ENCODE measurements around the gene TCF25.

TCF25 gene

GRCh38 chr16:89923640-89924296 is 50.4 kb downstream of the TCF25 start:
- peaks cover 16% of the 10 kb centered on the region for H3K4me1 ChIP-seq (ENCODE audit: control insufficient read depth, insufficient read depth, low read length)
- TF ChIP-seq ZNF398 (tag by site-specific recombination; IDR thresholded peaks at IDR 0.05) (0 out of 2 replicates have a peak, but pooled peaks have one; percentile 19), GLIS2 (tag by site-specific recombination; IDR thresholded peaks at IDR 0.05) (peak; percentile 41; the same call in 1 of the 2 replicates), PATZ1 (tag by site-specific recombination; IDR thresholded peaks at IDR 0.05) (0 out of 2 replicates have a peak, but pooled peaks have one; percentile 24), KLF7 (tag by site-specific recombination; IDR thresholded peaks at IDR 0.05; ENCODE audit: borderline replicate concordance) (peak; percentile 35; the same call in 1 of the 2 replicates), ZNF677 (tag by site-specific recombination; IDR thresholded peaks at IDR 0.05) (no peak), HIC1 (tag by site-specific recombination; IDR thresholded peaks at IDR 0.05) (no peak)
- CTCF ChIA-PET = interaction anchor here (0.6 to 2.7 kb wide), 2 partner anchors 14 to 218 kb away, joined by 4 to 16 read pairs; no protein-coding TSS in a partner anchor
- no peaks in the 10 kb centered on the region for H3K36me3 ChIP-seq (ENCODE audit: control insufficient read depth in 2 of 2, insufficient read depth in 1 of 2, low read length in 2 of 2)
- no peaks in the 10 kb centered on the region for H3K9me3 ChIP-seq (ENCODE audit: control insufficient read depth, insufficient read depth, low read depth, low read length)
- H3K4me3 ChIP-seq (ENCODE audit: low read depth, low read length) = peak overlapping the region; percentile 38
- H3K27ac ChIP-seq (ENCODE audit: extremely low read depth, low read depth, low read length) = no peak overlapping the region; the same call in 1 of the 2 replicates
- POLR2A ChIA-PET = interaction anchor here (0.8 to 2.5 kb wide), 12 partner anchors 8 to 50 kb away, joined by 3 to 32 read pairs (median 6); partner anchors contain the start of gene TCF25

- H3K9me3 ChIP-seq (ENCODE audit: control insufficient read depth, insufficient read depth, low read depth, low read length) = no peaks in the 10 kb centered on the region
- CTCF ChIA-PET = interaction anchor here (0.6 to 1.0 kb wide), 2 partner anchors 26 to 219 kb away, joined by 4 to 5 read pairs; no protein-coding TSS in a partner anchor
- H3K36me3 ChIP-seq (ENCODE audit: control insufficient read depth in 2 of 2, insufficient read depth in 1 of 2, low read length in 2 of 2) = no peaks in the 10 kb centered on the region
- peaks cover 16% of the 10 kb centered on the region for H3K4me1 ChIP-seq (ENCODE audit: control insufficient read depth, insufficient read depth, low read length)
- 0 out of 2 replicates have a peak overlapping the region, but pooled peaks have one; percentile 38 for H3K4me3 ChIP-seq (ENCODE audit: low read depth, low read length)
- H3K27ac ChIP-seq (ENCODE audit: extremely low read depth, low read depth, low read length) = no peak overlapping the region
- POLR2A ChIA-PET = interaction anchor here (0.6 to 2.4 kb wide), 9 partner anchors 9 to 161 kb away, joined by 3 to 10 read pairs (median 4); partner anchors contain the start of gene TCF25
- TF ChIP-seq REST (tag by site-specific recombination; IDR thresholded peaks at IDR 0.05) = peak; percentile 92
- TF ChIP-seq BCL11B (tag by site-specific recombination; IDR thresholded peaks at IDR 0.05; ENCODE audit: low read depth) = no peak
- peak; percentile 24; the same call in 1 of the 2 replicates for TF ChIP-seq SP7 (tag by site-specific recombination; IDR thresholded peaks at IDR 0.05)
- TF ChIP-seq ZNF398 (tag by site-specific recombination; IDR thresholded peaks at IDR 0.05) = 0 out of 2 replicates have a peak, but pooled peaks have one; percentile 15
- TF ChIP-seq ZNF10 (tag by site-specific recombination; IDR thresholded peaks at IDR 0.05) = no peak
- TF ChIP-seq ZBTB10 (tag by site-specific recombination; IDR thresholded peaks at IDR 0.05) = no peak
- TF ChIP-seq GLIS1 (tag by site-specific recombination; IDR thresholded peaks at IDR 0.05) = peak; percentile 76
- TF ChIP-seq ZIC2 (tag by site-specific recombination; IDR thresholded peaks at IDR 0.05) = no peak
- no peak for TF ChIP-seq ZNF830 (tag by site-specific recombination; IDR thresholded peaks at IDR 0.05; ENCODE audit: low read depth)
These were observed 51.0 kb downstream of the TCF25 start for GRCh38 chr16:89924297-89924924.

Data from HEK293 (cell line).